Endodermal cell (in vitro differentiated cells): ENCODE data around the gene DCP1A. TPM values are rescaled to one million over a fixed set of nuclear protein-coding genes. Genes with fewer than 3 reads are reported as not detected.

Experiments
- DNase-seq: peaks from one replicate; pipeline ENCODE4 v3.0.0-alpha.2; 2017
- H3K27ac ChIP-seq: 2 replicates; pipeline ENCODE4 v1.5.1; 2013; ENCODE audit warnings: mild to moderate bottlenecking, low read depth, low read length, moderate library complexity
- H3K27me3 ChIP-seq: 2 replicates; pipeline ENCODE4 v1.6.1; 2013; ENCODE audit warnings: mild to moderate bottlenecking, low read length, moderate library complexity; ENCODE audit not compliant: insufficient read depth, control insufficient read depth, poor library complexity, severe bottlenecking
- H3K36me3 ChIP-seq: 2 replicates; pipeline ENCODE4 v1.7.0; 2013; ENCODE audit warnings: mild to moderate bottlenecking, low read length, moderate library complexity; ENCODE audit not compliant: control insufficient read depth, insufficient read depth
- H3K4me1 ChIP-seq: one replicate; pipeline ENCODE4 v1.7.0; 2013; ENCODE audit warnings: low read length; ENCODE audit not compliant: control insufficient read depth, insufficient read depth
- H3K4me3 ChIP-seq: 2 replicates; pipeline ENCODE4 v1.5.1; 2013; ENCODE audit warnings: mild to moderate bottlenecking, low read length, moderate library complexity
- H3K9ac ChIP-seq: 2 replicates; pipeline ENCODE4 v1.6.1; 2013; ENCODE audit warnings: mild to moderate bottlenecking, low read length, moderate library complexity; ENCODE audit not compliant: poor library complexity, severe bottlenecking; ENCODE audit errors: extremely low read depth
- H3K9me3 ChIP-seq: 2 replicates; pipeline ENCODE4 v1.6.1; 2013; ENCODE audit warnings: mild to moderate bottlenecking, low read length, moderate library complexity; ENCODE audit not compliant: control insufficient read depth
- H3K27ac Mint-ChIP-seq: 2 replicates; pipeline ENCODE4 v1.8.0; 2020; ENCODE audit warnings: mixed read lengths
- H3K27me3 Mint-ChIP-seq: 2 replicates; pipeline ENCODE4 v1.8.0; 2021; ENCODE audit warnings: mild to moderate bottlenecking, mixed read lengths; ENCODE audit not compliant: insufficient read depth
- H3K36me3 Mint-ChIP-seq: 2 replicates; pipeline ENCODE4 v1.8.0; 2020; ENCODE audit warnings: low read depth, mixed read lengths
- H3K4me1 Mint-ChIP-seq: 2 replicates; pipeline ENCODE4 v1.8.0; 2020; ENCODE audit warnings: mixed read lengths
- H3K4me3 Mint-ChIP-seq: 2 replicates; pipeline ENCODE4 v1.8.0; 2020; ENCODE audit warnings: mild to moderate bottlenecking, moderate library complexity, mixed read lengths
- H3K9me3 Mint-ChIP-seq: 2 replicates; pipeline ENCODE4 v1.8.0; 2020; ENCODE audit warnings: mild to moderate bottlenecking, mixed read lengths
- CTCF ChIP-seq: fragments of 200-600 bp; sonication (generic); conservative IDR thresholded peaks from 2 replicates; pipeline ENCODE4 v1.5.0; 2021; ENCODE audit warnings: antibody characterized with exemption, mild to moderate bottlenecking
- WGBS, 2 experiments: methylation state at CpG; one replicate each; pipeline versions ENCODE4 v1.1.5 to v1.1.7; 2013; ENCODE audit warnings: missing lambda C conversion rate in 2 of 2, mixed read lengths in 1 of 2; ENCODE audit not compliant: insufficient coverage in 1 of 2, insufficient read length in 1 of 2; 5-methylcytosine and 5-hydroxymethylcytosine counted together
- total RNA-seq, 2 donors: library from RNA; stranded (reverse); fragmentation: NEBNext Ultra II Directional in 1 of 2; extraction: Animal tissue kit (Norgen Biotek cat#: 25700) in 1 of 2; gene quantifications; 2 replicates in 1 of 2; 3 replicates in 1 of 2; pipeline ENCODE4 v1.2.1, GENCODE V29; 2021

Gene DCP1A
- total RNA-seq, 2 donors from 2014 or later = 26.8 to 36.3 TPM

GRCh38 chr3:53318522-53318921, 28.8 kb downstream of the DCP1A start:
- TF ChIP-seq CTCF = no peak
- Histone ChIP-seq H3K27ac (no peak overlapping the region), H3K4me1 (no peaks in the 10 kb centered on the region), H3K27me3 (no peaks in the 10 kb centered on the region), H3K9ac (no peak overlapping the region), H3K4me3 (no peak overlapping the region), H3K9me3 (no peaks in the 10 kb centered on the region), H3K36me3 (peaks cover 68% of the 10 kb centered on the region)
- Mint-ChIP-seq H3K27ac (no peak overlapping the region), H3K4me3 (no peak overlapping the region), H3K36me3 (peaks cover 31% of the 10 kb centered on the region), H3K27me3 (no peaks in the 10 kb centered on the region), H3K4me1 (peaks cover 3% of the 10 kb centered on the region), H3K9me3 (no peaks in the 10 kb centered on the region)
- no peak for DNase-seq
- 88 to 98% methylated on average over 3 of the region's 3 CpGs for WGBS, 2 experiments

- H3K27me3 ChIP-seq = no peaks in the 10 kb centered on the region
- no peak overlapping the region for H3K9ac ChIP-seq
- no peak overlapping the region for H3K4me3 ChIP-seq
- no peaks in the 10 kb centered on the region for H3K9me3 ChIP-seq
- Mint-ChIP-seq H3K9me3 (no peaks in the 10 kb centered on the region), H3K4me1 (no peaks in the 10 kb centered on the region), H3K4me3 (no peak overlapping the region), H3K36me3 (peaks cover 61% of the 10 kb centered on the region), H3K27me3 (no peaks in the 10 kb centered on the region), H3K27ac (no peak overlapping the region)
- H3K4me1 ChIP-seq = no peaks in the 10 kb centered on the region
- WGBS, 2 experiments = 90 to 100% methylated on average over 1 of the region's 1 CpG
- DNase-seq = no peak
- H3K27ac ChIP-seq = no peak overlapping the region
- H3K36me3 ChIP-seq = peaks cover 86% of the 10 kb centered on the region
- no peak for TF ChIP-seq CTCF
Observed at GRCh38 chr3:53312832-53313231, 34.5 kb downstream of the DCP1A start.

GRCh38 chr3:53311882-53312281, 35.5 kb downstream of the DCP1A start:
- 95 to 100% methylated on average over 1 to 3 of the region's 3 CpGs for WGBS, 2 experiments
- Histone ChIP-seq H3K4me1 (no peaks in the 10 kb centered on the region), H3K9ac (no peak overlapping the region), H3K27ac (no peak overlapping the region), H3K4me3 (no peak overlapping the region), H3K36me3 (peaks cover 86% of the 10 kb centered on the region), H3K9me3 (no peaks in the 10 kb centered on the region), H3K27me3 (no peaks in the 10 kb centered on the region)
- no peak overlapping the region for H3K4me3 Mint-ChIP-seq
- H3K27ac Mint-ChIP-seq = no peak overlapping the region
- no peaks in the 10 kb centered on the region for H3K4me1 Mint-ChIP-seq
- H3K27me3 Mint-ChIP-seq = no peaks in the 10 kb centered on the region
- peaks cover 64% of the 10 kb centered on the region for H3K36me3 Mint-ChIP-seq
- TF ChIP-seq CTCF = no peak
- H3K9me3 Mint-ChIP-seq = no peaks in the 10 kb centered on the region
- DNase-seq = no peak
